GM10266 (cell line): ENCODE data around the gene NXPE3.
"Not testable (repeated sequence)": the region's sequence is repeated elsewhere in the genome, so short reads cannot be mapped to it uniquely, and the experiment has no call there.

Experiments used
- DNase-seq: peaks from one replicate; pipeline ENCODE4 v3.0.0; 2012; ENCODE audit errors: extremely low spot score
- TF ChIP-seq, protein P1 (sequence below): IDR thresholded peaks from 2 replicates; pipeline ENCODE4 v1.5.1; 2012; ENCODE audit warnings: mild to moderate bottlenecking, low read depth; ENCODE audit not compliant: control insufficient read depth, insufficient read depth; ENCODE audit errors: missing control alignments

NXPE3 gene

GRCh38 chr3:101861212-101861788 is 82.3 kb downstream of the NXPE3 start:
- TF ChIP-seq, protein P1, sequence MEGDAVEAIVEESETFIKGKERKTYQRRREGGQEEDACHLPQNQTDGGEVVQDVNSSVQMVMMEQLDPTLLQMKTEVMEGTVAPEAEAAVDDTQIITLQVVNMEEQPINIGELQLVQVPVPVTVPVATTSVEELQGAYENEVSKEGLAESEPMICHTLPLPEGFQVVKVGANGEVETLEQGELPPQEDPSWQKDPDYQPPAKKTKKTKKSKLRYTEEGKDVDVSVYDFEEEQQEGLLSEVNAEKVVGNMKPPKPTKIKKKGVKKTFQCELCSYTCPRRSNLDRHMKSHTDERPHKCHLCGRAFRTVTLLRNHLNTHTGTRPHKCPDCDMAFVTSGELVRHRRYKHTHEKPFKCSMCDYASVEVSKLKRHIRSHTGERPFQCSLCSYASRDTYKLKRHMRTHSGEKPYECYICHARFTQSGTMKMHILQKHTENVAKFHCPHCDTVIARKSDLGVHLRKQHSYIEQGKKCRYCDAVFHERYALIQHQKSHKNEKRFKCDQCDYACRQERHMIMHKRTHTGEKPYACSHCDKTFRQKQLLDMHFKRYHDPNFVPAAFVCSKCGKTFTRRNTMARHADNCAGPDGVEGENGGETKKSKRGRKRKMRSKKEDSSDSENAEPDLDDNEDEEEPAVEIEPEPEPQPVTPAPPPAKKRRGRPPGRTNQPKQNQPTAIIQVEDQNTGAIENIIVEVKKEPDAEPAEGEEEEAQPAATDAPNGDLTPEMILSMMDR = no peak
- DNase-seq = peak; percentile 33

DNA sequence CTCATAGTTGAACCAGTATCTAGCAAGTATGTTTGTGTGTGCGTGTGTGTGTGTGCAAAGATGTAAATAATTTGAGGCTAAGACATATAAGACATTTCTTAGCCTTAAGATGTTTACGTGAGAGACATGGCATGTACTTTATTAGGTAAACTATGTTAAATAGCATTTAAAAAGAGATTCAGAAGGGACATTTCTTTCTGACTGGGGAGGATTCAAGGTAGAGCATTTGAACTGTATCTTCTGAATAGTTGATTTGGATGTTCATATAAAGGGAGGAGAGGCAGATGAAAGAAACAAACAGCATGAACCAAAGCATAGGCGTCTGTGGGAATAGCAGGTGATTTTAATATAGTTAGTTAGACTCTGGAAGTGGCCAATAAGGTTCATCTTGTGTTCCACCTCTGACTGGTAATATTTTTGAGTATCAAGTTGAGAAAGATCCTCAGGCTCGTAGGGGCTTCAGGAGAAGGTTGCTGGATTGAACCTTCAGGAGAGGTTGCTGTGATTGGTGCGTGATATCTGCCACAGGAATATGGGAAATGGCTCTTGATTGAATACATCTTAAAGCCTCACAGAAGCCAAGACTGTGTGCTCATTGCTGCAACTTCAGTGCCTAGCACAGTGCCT is 82.9 kb downstream of the NXPE3 start:
- DNase-seq = no peak
- TF ChIP-seq, protein P1 = no peak

DNA sequence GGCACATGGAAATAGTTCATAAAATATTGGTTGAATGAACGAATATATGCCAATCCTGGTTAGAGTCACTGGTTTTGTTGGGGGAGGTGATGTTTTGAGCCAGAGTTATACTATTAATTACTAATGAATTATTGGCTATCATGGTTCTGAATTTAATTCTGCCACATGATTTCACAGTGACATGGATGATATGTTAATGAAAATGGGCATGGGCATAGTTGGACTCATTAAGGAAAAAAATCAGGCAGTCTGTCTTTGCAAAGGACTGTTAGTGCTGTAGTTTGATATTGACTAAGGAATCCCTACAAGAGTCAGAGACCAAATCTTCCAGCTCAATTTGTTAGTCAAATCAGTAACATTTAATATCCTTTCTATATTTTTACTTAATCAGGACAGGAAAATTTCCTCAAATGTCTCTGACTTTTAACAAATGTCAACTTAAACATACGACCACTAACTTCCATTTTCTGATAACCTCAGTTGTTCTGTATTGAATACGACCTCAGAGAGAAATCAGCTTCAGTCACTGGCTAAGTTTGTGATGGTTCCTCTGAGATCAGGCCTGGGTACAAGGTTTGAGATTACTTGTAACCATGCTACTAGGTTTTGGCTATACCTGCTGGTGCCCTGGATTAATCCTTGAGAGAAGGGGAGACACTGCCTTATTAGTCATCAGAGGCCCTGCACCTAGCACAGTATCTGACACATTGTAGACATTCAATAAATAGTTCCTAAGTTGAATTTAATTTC is 83.6 kb downstream of the NXPE3 start:
- DNase-seq = no peak
- TF ChIP-seq, protein P1 = no peak

DNA sequence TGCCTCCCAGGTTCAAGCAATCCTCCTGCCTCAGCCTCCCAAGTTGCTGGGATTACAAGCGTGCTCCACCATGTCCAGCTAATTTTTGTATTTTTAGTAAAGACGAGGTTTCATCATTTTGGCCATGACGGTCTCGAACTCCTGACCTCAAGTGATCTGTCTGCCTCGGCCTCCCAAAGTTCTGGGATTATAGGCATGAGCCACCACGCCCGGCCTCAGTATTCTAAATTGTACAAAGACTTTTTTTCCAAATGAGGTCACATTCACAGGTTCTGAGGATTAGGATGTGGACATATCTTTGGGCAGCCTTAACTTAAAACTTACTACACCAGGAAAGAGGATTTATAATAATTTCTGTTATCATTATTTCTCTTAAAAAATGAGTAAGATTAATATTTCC is 85.9 kb downstream of the NXPE3 start:
- DNase-seq = not testable (repeated sequence)

- no peak for DNase-seq
- TF ChIP-seq, protein P1 = no peak
Observed at GRCh38 chr3:101865751-101866509, 86.9 kb downstream of the NXPE3 start.

DNA sequence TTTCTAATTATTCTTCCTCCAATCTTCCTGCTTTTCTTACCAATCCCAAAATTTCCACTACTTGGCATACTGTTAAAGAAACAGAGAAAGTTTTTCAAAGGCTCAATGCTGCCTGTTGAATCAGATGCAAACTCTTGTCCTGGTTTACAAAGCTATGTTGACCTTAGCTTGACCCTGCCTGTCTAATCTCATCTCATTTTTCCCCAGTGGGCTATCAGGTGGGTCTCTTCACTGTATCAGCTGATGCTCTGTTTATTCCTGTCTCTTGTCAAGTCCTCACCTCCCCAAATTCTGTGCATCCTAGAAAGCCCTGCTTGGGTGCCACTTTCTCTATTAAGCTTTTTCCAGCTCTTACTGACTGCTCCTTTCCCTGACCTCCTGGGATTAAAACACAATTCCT is 88.5 kb downstream of the NXPE3 start:
- DNase-seq = no peak
- TF ChIP-seq, protein P1 = no peak

DNA sequence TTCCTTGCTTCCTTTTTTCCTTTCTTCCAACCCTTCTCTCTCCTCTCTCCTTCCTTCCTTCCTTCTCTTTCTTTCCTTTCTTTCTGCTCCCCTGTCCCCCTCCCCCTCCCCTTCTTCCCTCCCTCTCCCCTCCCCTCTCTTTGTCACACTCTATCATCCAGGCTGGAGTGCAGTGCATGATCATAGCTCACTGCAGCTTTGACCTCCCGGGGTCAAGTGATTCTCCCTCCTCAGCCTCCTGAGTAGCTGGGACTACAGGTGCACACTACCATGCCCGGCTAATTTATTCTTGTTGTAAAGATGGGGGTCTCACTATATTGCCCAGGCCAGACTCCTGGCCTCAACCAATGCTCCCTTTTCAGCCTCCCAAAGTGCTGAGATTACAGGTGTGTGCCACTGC is 89.0 kb downstream of the NXPE3 start:
- TF ChIP-seq, protein P1 = no peak

More for the DNA sequence above, 89.0 kb downstream of the NXPE3 start:
- no peak for DNase-seq
